Parathyroid adenoma (tissue), 2 donors: ENCODE measurements around the gene SNRNP48.

Experiments
- H2AFZ ChIP-seq: fragments of 300-600 bp; sonication (generic); one replicate; pipeline ENCODE4 v1.7.0; 2017; ENCODE audit warnings: antibody characterized with exemption, mild to moderate bottlenecking
- H3K27ac ChIP-seq: fragments of 300-600 bp; sonication (generic); one replicate; pipeline ENCODE4 v1.7.0; 2017
- H3K27me3 ChIP-seq: fragments of 300-600 bp; sonication (generic); one replicate; pipeline ENCODE4 v1.7.0; 2017; ENCODE audit warnings: low read length; ENCODE audit not compliant: control insufficient read depth, insufficient read depth
- H3K36me3 ChIP-seq: fragments of 300-600 bp; sonication (generic); one replicate; pipeline ENCODE4 v1.7.0; 2017; ENCODE audit warnings: low read length; ENCODE audit not compliant: control insufficient read depth, insufficient read depth
- H3K4me1 ChIP-seq: fragments of 300-600 bp; sonication (generic); one replicate; pipeline ENCODE4 v1.7.0; 2017; ENCODE audit warnings: control low read depth
- H3K4me2 ChIP-seq: fragments of 300-600 bp; sonication (generic); one replicate; pipeline ENCODE4 v1.7.0; 2017; ENCODE audit warnings: low read length
- H3K4me3 ChIP-seq: fragments of 300-600 bp; sonication (generic); one replicate; pipeline ENCODE4 v1.7.0; 2017; ENCODE audit warnings: low read depth, low read length
- H3K79me2 ChIP-seq: fragments of 300-600 bp; sonication (generic); one replicate; pipeline ENCODE4 v1.7.0; 2017; ENCODE audit warnings: control low read depth
- H3K9ac ChIP-seq: fragments of 300-600 bp; sonication (generic); one replicate; pipeline ENCODE4 v1.7.0; 2017; ENCODE audit warnings: mild to moderate bottlenecking
- H3K9me3 ChIP-seq: fragments of 300-600 bp; sonication (generic); one replicate; pipeline ENCODE4 v1.7.0; 2017; ENCODE audit warnings: low read length; ENCODE audit not compliant: control insufficient read depth
- TF ChIP-seq, protein P1 (sequence below): fragments of 300-600 bp; sonication (generic); IDR thresholded peaks from one replicate; pipeline ENCODE4 v1.7.0; 2017; ENCODE audit warnings: antibody characterized with exemption, mild to moderate bottlenecking
- donor health status: primary hyperparathyroidism.

Gene SNRNP48

DNA sequence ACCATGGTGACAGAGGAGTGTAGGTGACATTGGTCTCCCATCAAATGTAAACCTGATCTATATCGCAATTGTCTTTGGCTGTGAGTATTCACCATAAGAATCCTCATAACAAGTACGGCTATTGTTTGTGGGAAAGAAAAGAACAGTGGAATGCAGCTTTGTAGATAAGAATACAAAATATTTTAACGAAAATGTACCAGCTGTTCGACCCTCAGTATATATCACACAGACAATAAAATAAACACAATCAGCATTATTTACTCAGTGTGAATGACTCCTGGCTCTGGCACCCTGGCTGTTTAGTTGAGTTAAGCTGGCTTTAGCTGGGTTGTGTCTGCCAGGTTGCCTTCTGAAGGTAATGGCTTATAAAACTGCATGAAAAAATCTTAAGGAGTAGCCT, 43.4 kb downstream of the SNRNP48 start:
- H3K9me3 ChIP-seq = no peaks in the 10 kb centered on the region
- no peak overlapping the region for H3K9ac ChIP-seq
- TF ChIP-seq, protein P1, sequence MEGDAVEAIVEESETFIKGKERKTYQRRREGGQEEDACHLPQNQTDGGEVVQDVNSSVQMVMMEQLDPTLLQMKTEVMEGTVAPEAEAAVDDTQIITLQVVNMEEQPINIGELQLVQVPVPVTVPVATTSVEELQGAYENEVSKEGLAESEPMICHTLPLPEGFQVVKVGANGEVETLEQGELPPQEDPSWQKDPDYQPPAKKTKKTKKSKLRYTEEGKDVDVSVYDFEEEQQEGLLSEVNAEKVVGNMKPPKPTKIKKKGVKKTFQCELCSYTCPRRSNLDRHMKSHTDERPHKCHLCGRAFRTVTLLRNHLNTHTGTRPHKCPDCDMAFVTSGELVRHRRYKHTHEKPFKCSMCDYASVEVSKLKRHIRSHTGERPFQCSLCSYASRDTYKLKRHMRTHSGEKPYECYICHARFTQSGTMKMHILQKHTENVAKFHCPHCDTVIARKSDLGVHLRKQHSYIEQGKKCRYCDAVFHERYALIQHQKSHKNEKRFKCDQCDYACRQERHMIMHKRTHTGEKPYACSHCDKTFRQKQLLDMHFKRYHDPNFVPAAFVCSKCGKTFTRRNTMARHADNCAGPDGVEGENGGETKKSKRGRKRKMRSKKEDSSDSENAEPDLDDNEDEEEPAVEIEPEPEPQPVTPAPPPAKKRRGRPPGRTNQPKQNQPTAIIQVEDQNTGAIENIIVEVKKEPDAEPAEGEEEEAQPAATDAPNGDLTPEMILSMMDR = no peak
- no peak overlapping the region for H3K27ac ChIP-seq
- H3K27me3 ChIP-seq = no peaks in the 10 kb centered on the region
- no peaks in the 10 kb centered on the region for H3K36me3 ChIP-seq
- H3K79me2 ChIP-seq = no peaks in the 10 kb centered on the region
- no peak overlapping the region for H2AFZ ChIP-seq
- no peak overlapping the region for H3K4me2 ChIP-seq
- H3K4me1 ChIP-seq = no peaks in the 10 kb centered on the region
- no peak overlapping the region for H3K4me3 ChIP-seq

DNA sequence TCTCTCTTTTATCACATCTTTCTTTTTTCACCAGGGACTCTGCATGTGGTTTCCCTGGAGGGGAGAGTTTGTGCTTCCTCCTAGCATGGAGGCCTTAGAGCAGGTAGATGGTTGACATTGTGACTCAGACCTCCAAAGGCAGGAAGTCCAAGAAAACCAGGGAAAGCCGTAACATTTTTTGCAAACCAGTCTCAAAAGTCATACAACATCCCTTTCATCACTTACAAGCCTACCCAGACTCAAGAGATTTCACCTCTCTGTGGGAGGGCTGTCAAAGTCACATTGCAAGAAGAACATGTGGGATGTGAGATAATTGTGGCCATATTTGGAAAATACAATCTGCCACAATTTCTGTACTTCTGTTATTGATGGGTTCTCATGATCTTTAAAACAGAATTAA, 46.2 kb downstream of the SNRNP48 start:
- Histone ChIP-seq H3K4me1 (no peaks in the 10 kb centered on the region), H3K4me2 (no peak overlapping the region), H2AFZ (no peak overlapping the region), H3K36me3 (no peaks in the 10 kb centered on the region), H3K4me3 (no peak overlapping the region), H3K9me3 (no peaks in the 10 kb centered on the region), H3K79me2 (no peaks in the 10 kb centered on the region), H3K27ac (no peak overlapping the region), H3K9ac (no peak overlapping the region), H3K27me3 (no peaks in the 10 kb centered on the region)
- TF ChIP-seq, protein P1 = no peak

DNA sequence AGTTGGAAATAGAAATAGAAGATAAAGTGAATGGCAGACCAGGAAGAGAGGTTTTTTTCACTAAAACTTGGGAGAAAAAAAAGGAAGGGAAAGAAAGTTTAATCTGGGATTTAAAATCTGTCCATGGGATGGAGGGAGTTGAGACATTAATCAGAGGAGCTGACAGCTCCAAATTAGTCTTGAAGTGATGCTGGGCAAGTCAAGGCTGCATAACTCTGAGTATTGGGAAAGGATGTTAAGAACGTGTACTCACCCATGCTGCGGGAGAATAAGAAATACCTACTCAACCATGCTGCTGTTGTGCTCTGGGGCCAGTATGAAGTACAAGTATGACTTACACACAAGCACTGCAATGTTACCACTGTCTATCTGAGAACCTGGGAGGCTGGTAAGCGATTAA, 47.5 kb downstream of the SNRNP48 start:
- Histone ChIP-seq H3K36me3 (no peaks in the 10 kb centered on the region), H3K9ac (no peak overlapping the region), H3K4me3 (no peak overlapping the region), H3K79me2 (no peaks in the 10 kb centered on the region), H3K9me3 (no peaks in the 10 kb centered on the region), H3K4me2 (no peak overlapping the region), H2AFZ (no peak overlapping the region), H3K27ac (no peak overlapping the region), H3K4me1 (no peaks in the 10 kb centered on the region), H3K27me3 (no peaks in the 10 kb centered on the region)
- TF ChIP-seq, protein P1 = no peak

DNA sequence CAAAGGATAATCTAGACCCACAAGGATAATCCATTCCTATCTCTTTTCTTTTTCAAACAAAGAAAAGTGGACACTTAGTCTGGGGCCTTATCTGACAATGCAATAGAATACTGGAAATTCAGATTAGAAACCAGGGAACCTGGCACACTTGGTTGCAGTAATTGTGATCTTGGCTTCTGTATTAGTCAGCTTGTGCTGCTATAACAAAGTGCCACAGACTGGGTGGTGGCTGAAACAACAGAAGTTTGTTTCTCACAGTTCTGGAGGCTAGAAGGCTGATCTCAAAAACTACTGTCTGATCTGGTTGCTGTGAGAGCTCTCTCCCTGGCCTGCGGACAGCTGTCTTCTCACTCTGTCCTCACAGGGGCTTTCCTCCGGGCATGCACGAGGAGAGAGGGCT, 49.4 kb downstream of the SNRNP48 start:
- Histone ChIP-seq H3K27me3 (no peaks in the 10 kb centered on the region), H3K79me2 (no peaks in the 10 kb centered on the region), H3K4me1 (no peaks in the 10 kb centered on the region), H2AFZ (no peak overlapping the region), H3K27ac (no peak overlapping the region), H3K9me3 (no peaks in the 10 kb centered on the region), H3K4me3 (no peak overlapping the region), H3K36me3 (no peaks in the 10 kb centered on the region), H3K4me2 (no peak overlapping the region), H3K9ac (no peak overlapping the region)
- TF ChIP-seq, protein P1 = no peak

DNA sequence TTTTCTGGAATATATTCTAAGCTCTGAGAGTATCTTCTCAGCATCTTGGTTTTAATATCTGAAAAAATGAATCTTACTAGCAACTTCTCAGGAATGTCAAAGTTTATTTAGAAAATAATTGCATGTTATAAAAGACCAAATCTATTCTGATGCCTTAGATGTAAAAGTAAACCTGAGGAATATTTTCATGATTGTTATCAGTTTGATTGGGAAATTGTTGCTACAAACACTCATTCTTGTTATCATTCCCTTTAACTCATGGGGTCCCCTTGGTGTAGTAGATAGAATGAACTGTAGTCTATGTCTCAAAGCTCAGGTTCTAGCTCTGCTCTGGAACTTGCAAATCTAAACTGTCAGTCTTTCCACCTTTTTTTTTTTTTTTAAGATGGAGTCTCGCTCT, 50.0 kb downstream of the SNRNP48 start:
- TF ChIP-seq, protein P1 = no peak
- Histone ChIP-seq H3K79me2 (no peaks in the 10 kb centered on the region), H3K27ac (no peak overlapping the region), H2AFZ (no peak overlapping the region), H3K4me2 (no peak overlapping the region), H3K4me3 (no peak overlapping the region), H3K9me3 (no peaks in the 10 kb centered on the region), H3K36me3 (no peaks in the 10 kb centered on the region), H3K9ac (no peak overlapping the region), H3K27me3 (no peaks in the 10 kb centered on the region), H3K4me1 (no peaks in the 10 kb centered on the region)
